ENCODE results near the gene PRRX2. TPM values are rescaled to one million over a fixed set of nuclear protein-coding genes. Genes with fewer than 3 reads are reported as not detected.
"Not testable (repeated sequence)": the region's sequence is repeated elsewhere in the genome, so short reads cannot be mapped to it uniquely, and the experiment has no call there.

PRRX2 gene
- total and polyA plus RNA-seq, 7 donors = 0.46 to 4.7 (median 2.0) TPM; not detected in 1

- H3K36me3 ChIP-seq = no peaks in the 10 kb centered on the region
- peak overlapping the region; percentile 60 to 72 (median 66) for H3K27ac ChIP-seq
- WGBS, 2 donors = 13 to 47% methylated on average over 11 of the region's 11 CpGs
- H3K4me3 ChIP-seq = no peak overlapping the region
- H3K9me3 ChIP-seq = no peaks in the 10 kb centered on the region
- peaks cover 0 to 4% (median 2%) of the 10 kb centered on the region in 4 donors for H3K4me1 ChIP-seq
- no peaks in the 10 kb centered on the region for H3K27me3 ChIP-seq
- intact Hi-C loops (cut with DNase I) = no loop called here
- peak; percentile 91 for DNase-seq
- TF ChIP-seq CTCF (IDR thresholded peaks at IDR 0.05) = no peak
- TF ChIP-seq EP300 (IDR thresholded peaks at IDR 0.05) = no peak
- TF ChIP-seq POLR2AphosphoS5 (IDR thresholded peaks at IDR 0.05) = peak; percentile 5 to 44 (median 23)
Measured at GRCh38 chr9:129761293-129761900, 96.0 kb downstream of the PRRX2 start.

GRCh38 chr9:129761901-129762369 is 96.5 kb downstream of the PRRX2 start:
- DNase-seq = no peak
- no peak overlapping the region for H3K4me3 ChIP-seq

GRCh38 chr9:129762370-129762984 is 97.0 kb downstream of the PRRX2 start:
- peak in 1 of 4 donors; percentile 59 for TF ChIP-seq POLR2AphosphoS5 (IDR thresholded peaks at IDR 0.05)
- H3K9me3 ChIP-seq; H3K4me1 ChIP-seq; intact Hi-C loops (cut with DNase I); H3K36me3 ChIP-seq; H3K4me3 ChIP-seq; H3K27me3 ChIP-seq: not testable (repeated sequence)
- H3K27ac ChIP-seq = peak overlapping the region; percentile 56 to 72 (median 66)
- peak; percentile 74 for DNase-seq
- WGBS, 2 donors = 23 to 56% methylated on average over 13 of the region's 13 CpGs

More at GRCh38 chr9:129761901-129762369, 96.5 kb downstream of the PRRX2 start:
- intact Hi-C loops (cut with DNase I) = no loop called here
- no peaks in the 10 kb centered on the region for H3K36me3 ChIP-seq
- TF ChIP-seq EP300 (IDR thresholded peaks at IDR 0.05) (no peak), POLR2AphosphoS5 (IDR thresholded peaks at IDR 0.05) (no peak)
- H3K27ac ChIP-seq = peak overlapping the region; percentile 60 to 72 (median 66)
- 15 to 34% methylated on average over 6 of the region's 6 CpGs for WGBS, 2 donors
- H3K27me3 ChIP-seq = no peaks in the 10 kb centered on the region
- peaks cover 0 to 4% (median 2%) of the 10 kb centered on the region in 4 donors for H3K4me1 ChIP-seq
- no peaks in the 10 kb centered on the region for H3K9me3 ChIP-seq

- Histone ChIP-seq H3K27me3 (no peaks in the 10 kb centered on the region), H3K4me1 (peaks cover 0 to 4% (median 2%) of the 10 kb centered on the region in 4 donors), H3K4me3 (no peak overlapping the region), H3K27ac (peak overlapping the region; percentile 45 to 72 (median 60)), H3K36me3 (no peaks in the 10 kb centered on the region), H3K9me3 (no peaks in the 10 kb centered on the region)
- intact Hi-C loops (cut with DNase I) = no loop called here
- 80 to 82% methylated on average over 13 of the region's 13 CpGs for WGBS, 2 donors
- TF ChIP-seq POLR2AphosphoS5 (IDR thresholded peaks at IDR 0.05) (no peak), POLR2A (IDR thresholded peaks at IDR 0.05) (no peak), CTCF (IDR thresholded peaks at IDR 0.05) (no peak), EP300 (IDR thresholded peaks at IDR 0.05) (no peak)
- peak; percentile 76 for DNase-seq
Measured at GRCh38 chr9:129762985-129763926, 97.8 kb downstream of the PRRX2 start.

GRCh38 chr9:129765764-129766317 is 100.4 kb downstream of the PRRX2 start:
- Histone ChIP-seq H3K27me3 (no peaks in the 10 kb centered on the region), H3K27ac (no peak overlapping the region), H3K4me3 (no peak overlapping the region), H3K4me1 (peaks cover 0 to 4% (median 2%) of the 10 kb centered on the region in 4 donors), H3K9me3 (no peaks in the 10 kb centered on the region), H3K36me3 (no peaks in the 10 kb centered on the region)
- 44 to 77% methylated on average over 4 of the region's 4 CpGs for WGBS, 2 donors
- intact Hi-C loops (cut with DNase I) = no loop called here
- DNase-seq = no peak
- no peak for TF ChIP-seq EP300 (IDR thresholded peaks at IDR 0.05)

Measured in sigmoid colon (tissue), 7 donors.